ENCODE results near the gene RASEF.
"Not testable (repeated sequence)": the region's sequence is repeated elsewhere in the genome, so short reads cannot be mapped to it uniquely, and the experiment has no call there.

The RASEF gene

DNA sequence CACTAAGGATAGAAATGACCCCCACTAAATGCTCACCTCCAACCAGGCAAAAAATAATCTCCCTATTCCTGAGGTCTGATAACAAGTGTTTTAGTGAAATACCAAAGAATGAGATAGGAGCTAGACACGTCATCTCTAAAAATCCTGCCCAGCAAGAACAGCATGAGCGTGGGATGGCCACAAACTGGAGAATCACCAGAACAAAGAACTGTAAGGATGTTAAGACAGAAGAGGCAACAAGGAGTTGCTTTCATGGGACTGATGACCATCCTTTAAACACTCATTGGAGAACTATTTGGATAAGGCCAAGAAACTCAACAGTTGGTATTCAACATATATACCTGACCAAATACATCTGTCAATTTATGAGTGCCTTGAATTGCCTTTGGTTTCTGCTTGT, 113.7 kb downstream of the RASEF start:
- no peak for TF ChIP-seq CTCF (IDR thresholded peaks at IDR 0.05; ENCODE audit: insufficient read depth, missing control alignments)
- DNase-seq (ENCODE audit: insufficient read length, low spot score) (no peak), FAIRE-seq (no peak)

GRCh38 chr9:82940376-82940775, 122.6 kb downstream of the RASEF start:
- DNase-seq (ENCODE audit: insufficient read length, low spot score) (no peak), FAIRE-seq (no peak)
- no peak for TF ChIP-seq CTCF (IDR thresholded peaks at IDR 0.05; ENCODE audit: insufficient read depth, missing control alignments)

- no peak for FAIRE-seq
- DNase-seq (ENCODE audit: insufficient read length, low spot score) = no peak
- TF ChIP-seq CTCF (IDR thresholded peaks at IDR 0.05; ENCODE audit: insufficient read depth, missing control alignments) = no peak
Measured at GRCh38 chr9:82939451-82939850, 123.5 kb downstream of the RASEF start.

DNA sequence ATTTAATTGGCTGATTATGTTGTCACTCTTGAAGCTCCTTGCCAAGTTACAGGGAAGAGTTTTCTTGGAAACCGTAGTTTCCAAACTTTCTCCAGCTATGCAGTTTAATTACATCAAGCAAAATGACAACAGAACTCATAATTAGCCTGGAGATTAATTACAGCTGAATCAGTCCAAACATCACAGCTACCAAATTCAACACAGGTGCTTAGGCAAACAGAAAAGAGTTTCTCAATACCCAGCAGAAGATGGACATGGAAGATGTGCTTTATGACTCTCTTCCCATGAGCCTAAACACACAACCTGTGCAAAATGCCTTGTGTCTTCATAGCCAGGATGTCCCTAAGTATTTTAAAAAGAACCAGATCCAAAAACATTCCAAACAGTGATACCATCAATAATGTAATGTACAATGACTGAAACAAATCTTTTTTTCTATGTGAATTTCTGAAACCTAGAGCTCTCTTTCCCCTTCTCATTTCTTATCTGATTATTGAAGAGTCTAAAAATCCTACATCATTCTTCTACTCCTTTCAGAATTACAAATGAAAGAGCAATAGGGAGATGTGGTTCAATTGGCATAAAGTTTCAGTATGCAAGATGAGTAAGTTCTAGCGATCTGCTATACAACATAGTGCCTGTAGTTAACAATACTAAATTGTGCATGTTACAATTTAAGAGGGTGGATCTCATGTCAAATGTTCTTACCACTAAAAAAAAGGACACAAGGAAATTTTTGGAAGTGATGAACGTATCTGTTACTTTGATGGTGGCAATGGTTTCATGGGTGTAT, 124.3 kb downstream of the RASEF start:
- FAIRE-seq (no peak), DNase-seq (ENCODE audit: insufficient read length, low spot score) (no peak)
- no peak for TF ChIP-seq CTCF (IDR thresholded peaks at IDR 0.05; ENCODE audit: insufficient read depth, missing control alignments)

GRCh38 chr9:82936561-82936960, 126.4 kb downstream of the RASEF start:
- not testable (repeated sequence) for FAIRE-seq; DNase-seq (ENCODE audit: insufficient read length, low spot score)

GRCh38 chr9:82934949-82935348, 128.0 kb downstream of the RASEF start:
- FAIRE-seq = no peak
- DNase-seq (ENCODE audit: insufficient read length, low spot score) = no peak
- TF ChIP-seq CTCF (IDR thresholded peaks at IDR 0.05; ENCODE audit: insufficient read depth, missing control alignments) = no peak

GRCh38 chr9:82934025-82934424, 128.9 kb downstream of the RASEF start:
- not testable (repeated sequence) for DNase-seq (ENCODE audit: insufficient read length, low spot score); FAIRE-seq

DNA sequence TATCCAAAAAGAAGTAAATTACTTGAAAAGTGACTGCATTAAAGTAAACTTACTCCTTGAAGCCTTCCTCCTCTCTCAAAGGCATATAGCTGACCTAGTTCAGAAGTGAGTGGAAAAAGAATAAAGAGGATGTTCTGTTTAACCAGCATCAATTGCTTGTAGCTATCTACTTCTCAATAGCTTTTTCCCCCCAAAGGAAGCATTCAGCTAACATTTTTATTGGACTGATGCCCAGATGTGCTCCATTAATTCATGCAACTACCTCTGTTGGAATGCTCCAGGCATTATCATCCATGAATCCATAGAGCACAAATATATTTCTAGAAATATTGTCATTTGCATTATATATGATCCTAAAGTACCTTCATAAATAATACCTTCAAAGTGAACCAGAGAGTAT, 132.8 kb downstream of the RASEF start:
- DNase-seq (ENCODE audit: insufficient read length, low spot score) = no peak
- TF ChIP-seq CTCF (IDR thresholded peaks at IDR 0.05; ENCODE audit: insufficient read depth, missing control alignments) = no peak
- no peak for FAIRE-seq

Measured in D721Med (cell line).